K562 (cell line): Measurements from ENCODE around the gene ATF4. TPM values are rescaled to one million over a fixed set of nuclear protein-coding genes. Genes with fewer than 3 reads are reported as not detected.

Source experiments
- ARNT ChIP-seq, 2 experiments: fragments of 450-650 bp; IDR thresholded peaks; 2 replicates each; pipeline ENCODE4 v1.6.1; 2016; ENCODE audit warnings: mild to moderate bottlenecking in 1 of 2
- CBX1 ChIP-seq: sonication (generic); IDR thresholded peaks from 2 replicates; pipeline ENCODE4 v1.6.1; 2016; ENCODE audit warnings: antibody characterized with exemption, low read depth, mild to moderate bottlenecking
- CLOCK ChIP-seq: fragments of 250-450 bp; sonication (Bioruptor Pico); IDR thresholded peaks from 2 replicates; pipeline ENCODE4 v1.4.0; 2020; ENCODE audit warnings: mild to moderate bottlenecking, moderate library complexity, borderline replicate concordance
- DPF2 ChIP-seq: fragments of 450-650 bp; IDR thresholded peaks from 2 replicates; pipeline ENCODE4 v1.6.1; 2016
- EGR1 ChIP-seq: fragments of 450-650 bp; conservative IDR thresholded peaks from 2 replicates; pipeline ENCODE4 v1.6.1; 2017; ENCODE audit warnings: mild to moderate bottlenecking
- FOXM1 ChIP-seq, 2 experiments: fragments of 450-650 bp in 1 of 2; sonication (generic) in 1 of 2; formaldehyde crosslinking in 1 of 2; IDR thresholded peaks; 2 replicates each; pipeline versions ENCODE4 v1.6.1 to v1.9.0; 2017 to 2022; ENCODE audit warnings: low read depth in 2 of 2, mild to moderate bottlenecking in 2 of 2, missing genetic modification reagents in 1 of 2, moderate library complexity in 1 of 2
- JUN ChIP-seq, 2 experiments: sonication (generic) in 1 of 2; formaldehyde crosslinking in 1 of 2; IDR thresholded peaks; 2 replicates each; pipeline versions ENCODE4 v1.6.1 to v1.8.0; 2012 to 2022; ENCODE audit warnings: borderline replicate concordance in 2 of 2, mild to moderate bottlenecking in 2 of 2, improper control_type of control experiment in 1 of 2, low read depth in 1 of 2, low read length in 1 of 2, missing genetic modification reagents in 1 of 2
- LEF1 ChIP-seq: fragments of 450-650 bp; IDR thresholded peaks from 2 replicates; pipeline ENCODE4 v1.6.1; 2016; ENCODE audit warnings: mild to moderate bottlenecking
- MYBL2 ChIP-seq, 2 experiments: fragments of 450-650 bp in 1 of 2; sonication (generic) in 1 of 2; formaldehyde crosslinking in 1 of 2; IDR thresholded peaks; 2 replicates each; pipeline versions ENCODE4 v1.6.1 to v1.8.1; 2017 to 2022; ENCODE audit warnings: borderline replicate concordance in 1 of 2, inconsistent platforms in 1 of 2, low read depth in 1 of 2, mild to moderate bottlenecking in 1 of 2, missing genetic modification reagents in 1 of 2, moderate library complexity in 1 of 2
- PHB2 ChIP-seq: fragments of 450-650 bp; IDR thresholded peaks from 2 replicates; pipeline ENCODE4 v1.6.1; 2017; ENCODE audit warnings: low read depth
- SRSF7 ChIP-seq: fragments of 200-400 bp; formaldehyde crosslinking; optimal IDR thresholded peaks from 2 replicates; pipeline ENCODE3; 2017; ENCODE audit warnings: mild to moderate bottlenecking, low read depth, low read length
- STAG1 ChIP-seq: sonication (generic); formaldehyde crosslinking; IDR thresholded peaks from 2 replicates; pipeline ENCODE4 v1.5.0; 2020; ENCODE audit warnings: missing genetic modification reagents, borderline replicate concordance
- TFAM ChIP-seq: fragments of 250-450 bp; sonication (Bioruptor Pico); conservative IDR thresholded peaks from 2 replicates; pipeline ENCODE4 v1.5.0; 2021; ENCODE audit warnings: mild to moderate bottlenecking, moderate library complexity
- TGIF2 ChIP-seq: sonication (generic); formaldehyde crosslinking; IDR thresholded peaks from 2 replicates; pipeline ENCODE4 v1.8.1; 2022; ENCODE audit warnings: mild to moderate bottlenecking, missing genetic modification reagents, moderate library complexity
- YBX1 ChIP-seq: fragments of 450-650 bp; IDR thresholded peaks from 2 replicates; pipeline ENCODE4 v1.7.1; 2016; ENCODE audit warnings: mild to moderate bottlenecking
- ZBTB49 ChIP-seq: sonication (generic); formaldehyde crosslinking; IDR thresholded peaks from 2 replicates; pipeline ENCODE4 v1.8.0; 2022; ENCODE audit warnings: missing genetic modification reagents, mild to moderate bottlenecking, borderline replicate concordance
- ZKSCAN3 ChIP-seq: fragments of 250-450 bp; sonication (Bioruptor Pico); IDR thresholded peaks from 2 replicates; pipeline ENCODE4 v1.4.0; 2020
- ZNF384 ChIP-seq: IDR thresholded peaks from 2 replicates; pipeline ENCODE4 v1.6.1; 2012; ENCODE audit warnings: low read depth, low read length, improper control_type of control experiment
- ZNF79 ChIP-seq: fragments of 250-450 bp; sonication (Bioruptor Pico); IDR thresholded peaks from 2 replicates; pipeline ENCODE4 v1.4.0; 2020; ENCODE audit warnings: low read depth, mild to moderate bottlenecking, moderate library complexity
- polyA plus RNA-seq, 8 experiments: library from polyadenylated mRNA; depleted of rRNA in 4 of 8; stranded (reverse) in 5 of 8; unstranded in 3 of 8; fragments of >200 nt; fragmentation: Nextera tagmentation in 2 of 8; fragmentation: Illumina TruSeq in 1 of 8; extraction: Ambion mirVana in 2 of 8; extraction: Trizol in 1 of 8; gene quantifications; 2 replicates each; pipeline versions ENCODE4 v1.2.1 to v1.2.3, GENCODE V29; 2011 to 2014; ENCODE audit warnings: inconsistent platforms in 1 of 8, missing spikeins in 1 of 8
- total RNA-seq, 7 experiments: library from RNA; depleted of rRNA in 6 of 7; stranded (reverse); fragments of >200 nt in 6 of 7; fragmentation: Illumina TruSeq in 2 of 7; extraction: Trizol in 2 of 7; gene quantifications; 2 replicates each; pipeline versions ENCODE4 v1.2.1 to v1.2.3, GENCODE V29; 2011 to 2021; ENCODE audit warnings: low replicate concordance in 1 of 7
- TF ChIP-seq, protein P1 (sequence below): fragments of 450-650 bp; IDR thresholded peaks from 2 replicates; pipeline ENCODE4 v1.6.1; 2014; ENCODE audit warnings: low read depth, mild to moderate bottlenecking, moderate library complexity, borderline replicate concordance
- TF ChIP-seq, protein P2 (sequence below): fragments of 450-650 bp; formaldehyde crosslinking; IDR thresholded peaks from 2 replicates; pipeline ENCODE4 v1.4.0; 2022; ENCODE audit warnings: mild to moderate bottlenecking, moderate library complexity

ATF4 gene
- total and polyA plus RNA-seq, 9 of the 15 experiments (the other 6 are each of a cell fraction or from before 2014, with no cell fraction given): 93.1 to 723 (median 355) TPM

GRCh38 chr22:39518996-39519680, 1.2 kb upstream of the ATF4 start (continued):
- TF ChIP-seq JUN (IDR thresholded peaks at IDR 0.05; ENCODE audit: borderline replicate concordance, low read depth, low read length) (no peak), JUN (CRISPR knock-in tag; IDR thresholded peaks at IDR 0.05; ENCODE audit: borderline replicate concordance) (no peak), EGR1 (no peak), MYBL2 (IDR thresholded peaks at IDR 0.05; ENCODE audit: low read depth) (no peak), MYBL2 (CRISPR knock-in tag; IDR thresholded peaks at IDR 0.05; ENCODE audit: borderline replicate concordance) (no peak), LEF1 (no peak), ARNT (IDR thresholded peaks at IDR 0.05) (peak; percentile 40 to 42; a peak in 1 of 4 replicates), CBX1 (no peak), CLOCK (CRISPR knock-in tag) (no peak), ZBTB49 (CRISPR knock-in tag) (no peak), SRSF7 (no peak), ZKSCAN3 (CRISPR knock-in tag) (no peak), FOXM1 (IDR thresholded peaks at IDR 0.05; ENCODE audit: low read depth) (peak; percentile 57), FOXM1 (CRISPR knock-in tag; IDR thresholded peaks at IDR 0.05; ENCODE audit: low read depth) (no peak), DPF2 (peak; percentile 49; the same call in 1 of the 2 replicates), STAG1 (no peak), PHB2 (no peak), YBX1 (no peak), ZNF384 (no peak), ZNF79 (CRISPR knock-in tag) (no peak), TFAM (no peak), TGIF2 (CRISPR knock-in tag) (no peak)
- TF ChIP-seq, protein P1, sequence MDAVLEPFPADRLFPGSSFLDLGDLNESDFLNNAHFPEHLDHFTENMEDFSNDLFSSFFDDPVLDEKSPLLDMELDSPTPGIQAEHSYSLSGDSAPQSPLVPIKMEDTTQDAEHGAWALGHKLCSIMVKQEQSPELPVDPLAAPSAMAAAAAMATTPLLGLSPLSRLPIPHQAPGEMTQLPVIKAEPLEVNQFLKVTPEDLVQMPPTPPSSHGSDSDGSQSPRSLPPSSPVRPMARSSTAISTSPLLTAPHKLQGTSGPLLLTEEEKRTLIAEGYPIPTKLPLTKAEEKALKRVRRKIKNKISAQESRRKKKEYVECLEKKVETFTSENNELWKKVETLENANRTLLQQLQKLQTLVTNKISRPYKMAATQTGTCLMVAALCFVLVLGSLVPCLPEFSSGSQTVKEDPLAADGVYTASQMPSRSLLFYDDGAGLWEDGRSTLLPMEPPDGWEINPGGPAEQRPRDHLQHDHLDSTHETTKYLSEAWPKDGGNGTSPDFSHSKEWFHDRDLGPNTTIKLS: no peak
- TF ChIP-seq, protein P2, sequence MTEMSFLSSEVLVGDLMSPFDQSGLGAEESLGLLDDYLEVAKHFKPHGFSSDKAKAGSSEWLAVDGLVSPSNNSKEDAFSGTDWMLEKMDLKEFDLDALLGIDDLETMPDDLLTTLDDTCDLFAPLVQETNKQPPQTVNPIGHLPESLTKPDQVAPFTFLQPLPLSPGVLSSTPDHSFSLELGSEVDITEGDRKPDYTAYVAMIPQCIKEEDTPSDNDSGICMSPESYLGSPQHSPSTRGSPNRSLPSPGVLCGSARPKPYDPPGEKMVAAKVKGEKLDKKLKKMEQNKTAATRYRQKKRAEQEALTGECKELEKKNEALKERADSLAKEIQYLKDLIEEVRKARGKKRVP (CRISPR knock-in tag): no peak
